ENCODE measurements around the gene LRP1.
A peak's percentile ranks its signal among the peaks of the same experiment; 100 is the strongest.

LRP1 gene

DNA sequence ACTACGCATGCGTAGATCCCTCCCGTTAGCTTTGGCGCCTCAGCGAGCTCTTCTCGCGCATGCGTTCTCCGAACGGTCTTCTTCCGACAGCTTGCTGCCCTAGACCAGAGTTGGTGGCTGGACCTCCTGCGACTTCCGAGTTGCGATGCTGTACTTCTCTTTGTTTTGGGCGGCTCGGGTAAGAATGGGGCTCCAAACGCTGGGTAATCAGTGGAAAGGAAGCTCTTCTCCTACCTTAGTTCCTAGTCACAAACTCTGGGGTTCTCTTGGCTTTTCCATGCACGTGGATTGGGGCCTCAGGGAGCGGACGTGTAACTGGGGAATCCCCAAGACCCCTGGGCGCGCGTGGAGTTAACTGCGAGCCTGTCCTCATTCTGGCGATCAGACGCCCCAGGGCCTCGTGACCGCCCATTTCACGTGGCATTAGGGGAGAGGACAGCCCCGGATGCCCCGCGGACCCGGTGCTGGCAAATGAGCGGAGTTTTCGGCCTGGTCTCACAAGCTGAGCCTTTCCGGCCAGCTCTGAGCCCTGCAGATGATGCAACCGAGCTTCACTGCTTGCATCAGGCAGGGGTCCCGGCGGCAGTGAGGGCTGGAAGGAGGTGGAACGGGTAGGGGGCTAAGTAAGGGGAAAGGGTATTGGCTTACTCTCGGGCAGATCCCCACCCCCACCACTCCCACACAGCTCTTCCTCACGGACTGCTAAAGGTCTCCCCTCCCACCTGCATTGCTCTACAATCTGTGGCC, 101.5 kb downstream of the LRP1 start, which contains the start of gene SHMT2:
Gene SHMT2 (plus strand): TSS at position 78 of the 747 bp plus-strand sequence. CDS start 68 bp downstream, at position 146.
- peak within 1 kb of the TSS; percentile 85 for H3K27ac ChIP-seq
- DNase-seq (ENCODE audit: low read depth, low spot score) = no peak

DNA sequence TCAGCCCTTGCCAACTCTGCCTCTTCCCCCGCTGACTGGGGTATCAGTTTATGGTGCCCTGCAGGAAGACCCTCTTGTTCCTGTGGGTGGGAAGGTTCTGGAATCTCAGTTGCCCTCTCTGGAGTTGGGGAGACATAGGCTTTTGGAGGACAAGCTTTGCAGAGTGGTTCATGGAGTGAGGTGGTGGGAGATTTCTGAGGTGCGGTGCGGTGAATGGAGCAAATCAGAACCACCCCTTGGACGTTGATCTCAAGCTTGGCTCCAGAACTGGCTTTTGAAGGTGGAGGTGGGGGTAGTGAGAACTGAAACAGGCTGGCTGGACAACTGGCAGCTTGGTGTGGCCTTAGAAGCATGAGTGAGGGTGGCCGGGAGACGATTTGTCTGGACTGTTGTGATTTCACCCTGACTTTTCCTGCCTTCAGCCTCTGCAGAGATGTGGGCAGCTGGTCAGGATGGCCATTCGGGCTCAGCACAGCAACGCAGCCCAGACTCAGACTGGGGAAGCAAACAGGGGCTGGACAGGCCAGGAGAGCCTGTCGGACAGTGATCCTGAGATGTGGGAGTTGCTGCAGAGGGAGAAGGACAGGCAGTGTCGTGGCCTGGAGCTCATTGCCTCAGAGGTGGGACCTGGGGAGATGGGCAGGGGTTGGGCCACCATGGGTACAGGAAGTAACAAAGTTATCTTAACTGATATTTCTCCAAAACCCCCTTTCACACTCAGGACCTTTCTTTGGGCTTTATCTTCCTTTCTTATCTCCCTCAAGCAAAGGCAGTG, 102.3 kb downstream of the LRP1 start:
- no peak for DNase-seq (ENCODE audit: low read depth, low spot score)
- H3K27ac ChIP-seq = peak overlapping the region; percentile 85

DNA sequence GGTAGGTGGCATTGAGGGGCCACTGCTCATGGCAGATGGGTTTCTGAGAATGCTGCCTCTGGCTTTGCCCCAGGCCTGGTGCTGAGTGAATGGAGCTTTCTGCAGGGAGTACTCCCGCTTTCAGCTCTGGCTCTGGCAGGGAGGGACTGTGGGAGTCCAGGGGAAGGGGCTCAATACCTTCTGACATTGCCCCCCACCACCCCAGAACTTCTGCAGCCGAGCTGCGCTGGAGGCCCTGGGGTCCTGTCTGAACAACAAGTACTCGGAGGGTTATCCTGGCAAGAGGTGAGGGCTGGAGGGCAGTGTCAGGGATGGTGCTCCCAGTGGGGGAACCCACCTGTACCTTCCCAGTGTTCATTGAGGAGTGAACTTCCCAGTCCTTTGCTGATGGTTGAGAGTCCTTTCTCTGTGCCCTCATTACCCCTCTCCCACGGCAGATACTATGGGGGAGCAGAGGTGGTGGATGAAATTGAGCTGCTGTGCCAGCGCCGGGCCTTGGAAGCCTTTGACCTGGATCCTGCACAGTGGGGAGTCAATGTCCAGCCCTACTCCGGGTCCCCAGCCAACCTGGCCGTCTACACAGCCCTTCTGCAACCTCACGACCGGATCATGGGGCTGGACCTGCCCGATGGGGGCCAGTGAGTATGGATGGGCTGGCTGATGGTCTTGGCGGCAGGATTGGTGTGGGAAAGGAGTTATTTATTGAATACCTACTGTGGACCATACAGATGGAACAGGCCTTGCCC, 103.2 kb downstream of the LRP1 start:
- H3K27ac ChIP-seq = peak overlapping the region; percentile 85
- DNase-seq (ENCODE audit: low read depth, low spot score) = no peak

DNA sequence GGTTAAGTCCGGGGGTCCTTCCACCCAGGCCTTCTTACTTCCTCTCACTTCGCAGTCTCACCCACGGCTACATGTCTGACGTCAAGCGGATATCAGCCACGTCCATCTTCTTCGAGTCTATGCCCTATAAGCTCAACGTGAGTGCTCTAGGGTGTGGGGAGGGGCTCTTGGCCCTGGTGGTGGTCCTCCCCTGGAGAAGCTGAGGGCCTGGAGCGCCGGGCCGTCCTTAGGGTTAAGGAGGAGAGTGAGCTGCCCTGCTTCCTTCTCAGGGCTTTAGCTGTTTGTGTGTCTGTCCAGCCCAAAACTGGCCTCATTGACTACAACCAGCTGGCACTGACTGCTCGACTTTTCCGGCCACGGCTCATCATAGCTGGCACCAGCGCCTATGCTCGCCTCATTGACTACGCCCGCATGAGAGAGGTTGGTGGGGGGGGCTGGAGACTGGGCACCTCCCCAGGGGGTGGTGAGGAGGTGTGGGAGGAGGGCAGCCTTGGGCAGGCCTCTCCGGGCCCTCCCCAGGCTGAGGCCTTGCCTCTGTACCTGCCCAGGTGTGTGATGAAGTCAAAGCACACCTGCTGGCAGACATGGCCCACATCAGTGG, 104.0 kb downstream of the LRP1 start:
- no peak for DNase-seq (ENCODE audit: low read depth, low spot score)
- H3K27ac ChIP-seq = no peak overlapping the region

DNA sequence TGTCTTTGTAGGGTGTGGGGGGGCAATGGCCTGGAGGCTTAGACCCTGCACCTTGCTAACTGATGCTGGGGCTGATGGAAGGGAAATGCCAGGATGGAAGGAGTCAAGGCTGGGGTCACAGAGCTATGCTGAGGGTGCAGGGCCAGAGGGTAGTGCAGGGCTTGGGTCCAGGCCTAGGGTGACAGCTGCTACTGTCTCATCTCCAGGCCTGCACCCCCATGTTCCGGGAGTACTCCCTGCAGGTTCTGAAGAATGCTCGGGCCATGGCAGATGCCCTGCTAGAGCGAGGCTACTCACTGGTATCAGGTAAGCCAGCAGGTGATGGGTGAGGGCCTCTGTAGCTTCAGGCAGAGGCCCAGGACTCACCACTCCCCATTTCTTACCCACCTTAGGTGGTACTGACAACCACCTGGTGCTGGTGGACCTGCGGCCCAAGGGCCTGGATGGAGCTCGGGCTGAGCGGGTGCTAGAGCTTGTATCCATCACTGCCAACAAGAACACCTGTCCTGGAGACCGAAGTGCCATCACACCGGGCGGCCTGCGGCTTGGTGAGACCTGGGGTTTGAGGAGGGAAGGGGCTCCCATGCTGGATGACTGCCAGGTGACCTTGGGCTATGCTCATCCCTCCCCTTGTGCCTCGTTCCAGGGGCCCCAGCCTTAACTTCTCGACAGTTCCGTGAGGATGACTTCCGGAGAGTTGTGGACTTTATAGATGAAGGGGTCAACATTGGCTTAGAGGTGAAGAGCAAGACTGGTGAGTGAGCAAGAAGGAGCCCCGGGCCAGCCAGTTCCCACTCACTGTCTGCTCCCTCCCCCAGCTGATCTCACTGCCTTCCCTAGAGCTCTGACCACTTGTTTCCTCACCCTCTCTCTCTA, 105.3 kb downstream of the LRP1 start:
- no peak overlapping the region for H3K27ac ChIP-seq
- DNase-seq (ENCODE audit: low read depth, low spot score) = no peak

DNA sequence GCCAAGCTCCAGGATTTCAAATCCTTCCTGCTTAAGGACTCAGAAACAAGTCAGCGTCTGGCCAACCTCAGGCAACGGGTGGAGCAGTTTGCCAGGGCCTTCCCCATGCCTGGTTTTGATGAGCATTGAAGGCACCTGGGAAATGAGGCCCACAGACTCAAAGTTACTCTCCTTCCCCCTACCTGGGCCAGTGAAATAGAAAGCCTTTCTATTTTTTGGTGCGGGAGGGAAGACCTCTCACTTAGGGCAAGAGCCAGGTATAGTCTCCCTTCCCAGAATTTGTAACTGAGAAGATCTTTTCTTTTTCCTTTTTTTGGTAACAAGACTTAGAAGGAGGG, 105.9 kb downstream of the LRP1 start:
- H3K27ac ChIP-seq = no peak overlapping the region
- DNase-seq (ENCODE audit: low read depth, low spot score) = no peak

DNA sequence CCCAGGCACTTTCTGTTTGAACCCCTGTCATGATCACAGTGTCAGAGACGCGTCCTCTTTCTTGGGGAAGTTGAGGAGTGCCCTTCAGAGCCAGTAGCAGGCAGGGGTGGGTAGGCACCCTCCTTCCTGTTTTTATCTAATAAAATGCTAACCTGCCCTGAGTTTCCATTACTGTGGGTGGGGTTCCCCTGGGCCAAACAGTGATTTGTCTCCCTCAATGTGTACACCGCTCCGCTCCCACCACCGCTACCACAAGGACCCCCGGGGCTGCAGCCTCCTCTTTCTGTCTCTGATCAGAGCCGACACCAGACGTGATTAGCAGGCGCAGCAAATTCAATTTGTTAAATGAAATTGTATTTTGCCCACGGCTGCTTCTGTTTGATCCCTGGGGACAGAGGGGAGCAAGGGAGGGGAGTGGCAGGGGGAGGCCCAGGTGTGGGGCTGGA, 106.3 kb downstream of the LRP1 start:
- DNase-seq (ENCODE audit: low read depth, low spot score) = no peak
- H3K27ac ChIP-seq = no peak overlapping the region

DNA sequence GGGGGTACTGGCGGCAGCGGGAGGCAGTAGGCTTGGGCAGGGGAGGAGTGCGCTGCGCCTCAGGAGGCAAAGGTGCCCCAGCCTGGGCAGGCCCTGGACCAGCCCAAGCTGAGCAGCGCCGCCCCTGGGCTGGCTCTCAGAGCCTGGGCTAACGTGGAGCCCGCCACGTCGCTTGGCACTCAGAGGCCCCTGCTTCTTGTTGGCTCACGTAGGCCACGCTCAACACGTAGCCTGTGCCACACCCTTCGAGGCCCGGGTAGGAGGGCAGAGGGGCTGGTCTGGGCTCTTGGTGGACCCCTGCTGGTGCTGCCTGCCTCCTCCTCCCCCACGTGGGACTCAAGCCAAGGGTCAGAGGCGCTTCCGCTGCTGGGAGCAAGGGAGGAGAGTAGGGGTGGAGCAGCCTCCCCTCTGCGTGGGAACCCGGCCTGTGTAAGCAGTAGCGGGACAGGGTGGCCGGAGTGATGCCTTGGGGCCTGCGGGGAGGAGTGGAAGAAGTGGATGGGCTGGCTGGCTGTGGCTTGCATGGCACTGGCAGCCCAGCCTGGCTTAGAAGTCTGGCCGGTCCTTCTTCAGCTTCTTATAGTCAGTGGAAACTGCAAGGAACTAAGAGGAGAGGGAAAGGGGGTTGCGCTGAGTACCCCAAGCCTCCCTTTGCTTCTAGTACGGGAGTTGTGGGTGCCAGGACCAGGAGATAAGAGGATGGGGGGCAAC, 106.9 kb downstream of the LRP1 start:
- H3K27ac ChIP-seq = no peak overlapping the region
- no peak for DNase-seq (ENCODE audit: low read depth, low spot score)

DNA sequence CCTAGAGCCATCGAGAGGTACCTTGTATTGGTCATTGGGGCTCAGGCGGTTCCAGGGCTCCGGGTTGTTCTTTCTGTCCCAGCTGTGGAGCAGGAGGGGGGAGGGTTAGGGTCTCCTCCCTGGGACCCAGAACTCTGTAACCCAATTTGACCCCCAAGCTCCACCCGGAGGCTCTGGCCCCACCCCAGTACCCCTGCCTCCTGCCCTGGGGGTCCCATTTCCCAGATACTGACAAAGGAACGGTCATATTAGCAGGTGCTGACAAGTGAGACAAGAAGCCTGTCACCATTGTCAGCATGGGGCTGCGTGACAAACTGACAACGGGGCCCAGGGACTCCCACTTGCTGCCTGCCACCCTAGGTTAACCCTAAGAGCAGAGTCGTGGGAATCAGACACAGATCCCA, 107.4 kb downstream of the LRP1 start:
- no peak overlapping the region for H3K27ac ChIP-seq

DNA sequence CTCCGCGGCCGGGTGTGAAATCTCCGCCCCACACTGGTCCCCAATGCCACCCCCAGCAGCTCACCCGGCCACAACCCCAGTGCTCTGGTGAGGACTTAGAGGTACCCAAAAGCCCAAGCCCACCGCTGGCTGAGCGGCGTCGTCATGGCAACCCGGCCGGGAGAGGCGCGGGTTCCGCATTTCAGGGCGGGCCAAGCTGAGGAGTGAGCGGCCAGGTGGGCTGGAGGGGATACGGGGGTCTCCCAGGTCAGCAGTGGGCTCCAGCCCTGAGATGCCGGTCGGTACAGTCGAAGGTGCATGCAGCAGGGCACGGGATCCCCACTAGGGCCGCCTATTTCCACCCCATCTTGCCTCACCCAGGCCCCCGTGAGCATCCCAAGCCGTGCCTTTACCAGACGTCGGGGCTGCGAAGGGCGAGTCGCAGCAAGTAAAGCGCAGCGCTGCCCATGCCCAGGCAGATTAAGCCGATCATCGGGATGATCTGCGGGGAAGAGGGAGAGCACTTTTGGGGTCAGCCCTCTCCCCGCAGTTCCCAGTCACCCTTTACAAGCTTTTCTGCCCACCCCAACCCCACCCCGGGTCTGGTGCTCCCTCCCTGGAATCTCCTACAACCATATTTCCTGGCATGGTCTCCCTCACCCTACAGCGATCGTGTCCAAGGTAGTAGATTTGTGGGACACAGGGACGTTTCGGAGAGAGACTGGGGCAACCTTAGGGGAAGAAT, 108.1 kb downstream of the LRP1 start:
- no peak for DNase-seq (ENCODE audit: low read depth, low spot score)
- H3K27ac ChIP-seq = no peak overlapping the region

More for the DNA sequence above, 107.4 kb downstream of the LRP1 start:
- no peak for DNase-seq (ENCODE audit: low read depth, low spot score)

DNA sequence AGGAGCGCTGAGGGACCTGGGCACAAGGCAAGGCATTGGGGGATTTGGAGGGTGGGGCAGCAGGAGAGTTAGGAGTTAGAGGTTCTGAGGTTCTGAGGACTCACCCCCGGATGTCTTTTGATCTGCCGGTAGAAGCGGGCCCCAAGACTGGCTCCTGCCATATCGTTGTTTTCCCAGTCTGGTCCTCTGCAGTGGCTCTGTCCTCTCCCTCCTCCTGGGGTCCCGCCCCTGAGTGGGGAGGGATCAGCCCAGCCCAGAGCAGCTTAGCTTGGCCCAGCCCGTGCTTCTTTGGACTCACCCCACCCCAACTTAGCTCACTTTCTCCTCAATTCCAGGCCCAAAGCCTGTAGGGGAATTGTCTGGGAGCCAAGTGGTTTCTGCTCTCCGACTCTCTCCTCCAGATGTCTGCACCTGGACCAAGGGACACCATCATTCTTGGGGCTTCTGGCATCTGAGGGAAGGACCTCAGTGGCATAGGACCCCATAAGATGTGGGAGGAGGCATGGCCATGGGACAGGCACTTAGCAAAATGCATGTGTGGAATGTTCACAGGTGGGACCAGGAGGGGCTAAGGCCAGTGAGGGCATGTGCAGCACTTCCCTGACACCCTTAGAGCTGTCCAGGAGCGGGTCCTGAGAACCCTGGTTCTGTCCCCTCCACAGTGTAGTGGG, 108.8 kb downstream of the LRP1 start:
- DNase-seq (ENCODE audit: low read depth, low spot score) = no peak
- H3K27ac ChIP-seq = no peak overlapping the region

DNA sequence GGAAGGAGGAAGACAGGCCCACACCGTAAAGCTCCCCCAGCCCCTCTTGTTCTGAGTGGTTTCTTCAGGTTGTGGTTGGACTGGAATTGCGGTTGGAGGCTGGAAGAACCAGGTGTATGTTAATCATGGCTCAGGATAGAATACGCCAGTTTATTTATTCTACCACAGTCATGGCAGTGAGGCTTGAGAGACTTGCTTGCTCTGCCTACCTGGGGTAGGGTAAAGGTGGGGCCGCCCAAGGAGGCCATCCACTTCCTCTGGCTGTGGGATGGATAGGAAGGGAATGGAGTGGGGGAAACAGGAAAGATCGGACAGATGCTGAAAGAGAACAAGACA, 109.3 kb downstream of the LRP1 start:
- no peak overlapping the region for H3K27ac ChIP-seq
- no peak for DNase-seq (ENCODE audit: low read depth, low spot score)

DNA sequence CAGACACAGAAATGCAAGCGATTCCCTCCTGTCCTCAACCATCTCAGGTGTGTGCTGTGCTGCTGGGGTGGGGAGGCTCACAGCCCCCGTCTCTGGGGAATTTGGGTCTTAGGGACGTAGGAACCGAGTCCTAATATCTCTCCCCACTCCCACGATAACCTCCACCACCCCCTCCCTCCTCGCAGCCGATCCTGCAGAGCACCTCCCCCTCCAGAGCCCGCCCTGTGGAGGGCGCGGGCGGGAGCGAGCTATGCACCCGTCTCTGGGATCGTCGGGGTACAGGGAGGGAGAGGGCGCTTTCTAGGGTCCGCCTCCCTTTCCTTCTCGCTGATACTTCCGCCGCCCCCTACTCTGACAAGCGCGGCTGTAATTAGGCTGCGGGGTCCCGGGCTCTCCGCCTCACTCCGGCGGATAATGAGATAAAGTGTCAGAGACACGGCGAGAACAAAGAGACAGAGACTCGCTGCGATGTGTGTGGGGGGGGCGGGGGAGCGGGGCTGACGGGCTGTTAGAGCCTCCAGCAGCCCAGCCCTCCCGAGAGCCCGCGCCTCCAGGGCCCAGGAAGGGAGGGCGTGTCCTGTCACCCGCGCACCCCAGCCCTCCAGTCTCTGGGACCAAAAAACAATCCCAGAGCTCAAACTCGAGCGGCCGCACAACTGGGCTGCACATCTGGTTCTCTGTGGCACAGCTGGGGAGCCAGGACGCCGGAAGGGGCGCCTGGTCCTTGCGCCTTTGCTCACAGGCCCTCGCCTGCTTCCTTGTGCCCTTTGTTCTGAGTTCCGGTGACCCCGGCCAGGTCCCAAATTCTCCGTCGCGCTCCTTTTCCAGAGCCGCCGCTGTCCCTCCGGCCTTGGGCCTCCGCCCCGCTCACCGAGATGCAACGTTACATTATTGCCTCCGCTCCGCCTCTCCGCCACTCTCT, 109.9 kb downstream of the LRP1 start:
- H3K27ac ChIP-seq = no peak overlapping the region
- DNase-seq (ENCODE audit: low read depth, low spot score) = no peak

DNA sequence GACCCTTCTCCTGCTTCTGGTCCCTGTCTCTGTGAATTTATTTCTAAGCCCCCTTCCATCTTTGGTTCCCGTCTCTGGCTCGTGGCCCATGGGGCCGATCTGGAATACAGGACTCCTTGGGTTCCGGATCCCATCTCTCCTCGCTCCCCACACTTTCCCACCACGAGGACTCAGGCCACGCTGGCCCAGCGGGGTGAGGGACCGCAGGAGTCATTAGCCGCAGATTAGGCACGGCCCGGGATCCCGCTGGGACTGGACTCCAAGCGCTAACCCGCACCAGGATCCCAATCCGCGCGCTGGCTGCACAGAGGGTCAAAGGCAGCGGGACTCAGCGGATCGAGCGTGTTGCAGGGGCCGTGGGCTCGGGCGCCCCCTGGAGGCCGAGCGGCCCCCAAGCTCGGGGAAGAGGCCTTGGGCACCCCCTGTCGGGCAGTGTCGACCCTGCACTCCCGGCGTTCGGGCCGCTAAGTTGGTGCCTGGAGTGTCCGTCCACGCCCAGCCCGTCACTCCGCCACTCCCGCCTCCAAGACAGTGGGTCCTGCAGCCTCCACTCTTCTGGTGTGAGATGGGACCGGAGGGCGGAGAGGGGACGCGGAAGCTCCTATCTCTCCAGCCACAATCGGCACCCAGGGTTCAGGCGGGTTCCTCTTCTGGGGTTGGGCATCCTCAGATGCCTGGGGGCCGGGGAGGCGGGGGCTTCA, 110.7 kb downstream of the LRP1 start:
- DNase-seq (ENCODE audit: low read depth, low spot score) = no peak
- H3K27ac ChIP-seq = peak overlapping the region; percentile 79

DNA sequence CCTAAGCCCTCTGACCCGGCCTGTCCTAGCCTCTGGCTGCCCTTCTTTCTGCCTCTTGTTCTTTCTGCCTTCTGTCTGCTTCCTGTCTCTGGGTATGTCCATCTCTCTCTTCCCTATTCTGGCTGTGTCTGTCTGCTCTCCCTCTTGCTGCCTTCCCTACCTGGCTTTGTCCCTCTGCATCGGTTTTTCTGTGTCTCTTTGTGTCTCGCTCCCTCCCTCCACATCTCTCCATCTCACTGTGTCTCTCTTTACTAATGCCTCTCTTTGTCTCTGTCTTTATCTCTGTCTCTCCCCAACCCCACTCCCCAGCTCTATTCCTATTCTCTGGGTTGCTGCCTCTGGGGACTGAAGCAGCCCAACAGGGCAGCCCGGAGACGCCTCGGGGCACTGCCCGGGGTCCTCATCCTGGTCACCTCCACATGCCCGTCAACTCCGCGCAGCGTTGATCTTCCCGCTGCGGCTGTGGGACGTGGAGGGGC, 111.3 kb downstream of the LRP1 start:
- H3K27ac ChIP-seq = peak overlapping the region; percentile 79
- no peak for DNase-seq (ENCODE audit: low read depth, low spot score)
